Sigmoid colon (tissue), 7 donors: ENCODE results near the gene LRRC74A. TPM values are rescaled to one million over a fixed set of nuclear protein-coding genes. Genes with fewer than 3 reads are reported as not detected.

Experiments used
- DNase-seq: peaks from one replicate; pipeline ENCODE4 v3.0.0-alpha.2; 2019
- H3K27ac ChIP-seq, 4 donors: fragments of 200-600 bp; sonication (generic); one replicate each; pipeline ENCODE4 v1.5.1; 2016 to 2019; ENCODE audit warnings: mild to moderate bottlenecking in 1 of 4
- H3K27me3 ChIP-seq, 3 donors: fragments of 200-600 bp; sonication (generic); one replicate each; pipeline ENCODE4 v1.5.1; 2019; ENCODE audit warnings: mild to moderate bottlenecking in 1 of 3
- H3K36me3 ChIP-seq, 4 donors: fragments of 200-600 bp; sonication (generic); one replicate each; pipeline ENCODE4 v1.5.1; 2016 to 2019
- H3K4me1 ChIP-seq, 4 donors: fragments of 200-600 bp; sonication (generic); one replicate each; pipeline ENCODE4 v1.5.1; 2017 to 2019
- H3K4me3 ChIP-seq, 4 donors: fragments of 200-600 bp; sonication (generic); one replicate each; pipeline ENCODE4 v1.5.1; 2017 to 2019; ENCODE audit warnings: mild to moderate bottlenecking in 2 of 4, moderate library complexity in 1 of 4
- H3K9me3 ChIP-seq, 4 donors: fragments of 200-600 bp in 3 of 4; sonication (generic) in 3 of 4; one replicate each; pipeline versions ENCODE4 v1.5.1 to v1.6.1; 2013 to 2019
- CTCF ChIP-seq, 4 experiments: fragments of 450-650 bp in 3 of 4; fragments of 200-600 bp in 1 of 4; IDR thresholded peaks; one replicate each; pipeline ENCODE4 v1.5.1; 2016 to 2019; ENCODE audit warnings: antibody characterized with exemption in 4 of 4, mild to moderate bottlenecking in 3 of 4, moderate library complexity in 2 of 4
- EP300 ChIP-seq, 4 donors: sonication (generic); formaldehyde crosslinking; IDR thresholded peaks; one replicate each; pipeline ENCODE4 v1.6.1; 2017; ENCODE audit warnings: antibody characterized with exemption in 4 of 4
- POLR2A ChIP-seq, 2 donors: fragments of 450-650 bp; IDR thresholded peaks; one replicate each; pipeline ENCODE4 v1.6.1; 2016; ENCODE audit warnings: antibody characterized with exemption in 2 of 2, mild to moderate bottlenecking in 2 of 2, moderate library complexity in 2 of 2
- POLR2AphosphoS5 ChIP-seq, 4 donors: sonication (generic); formaldehyde crosslinking; IDR thresholded peaks; one replicate each; pipeline ENCODE4 v1.6.1; 2017; ENCODE audit warnings: antibody characterized with exemption in 4 of 4
- WGBS, 2 donors: extraction: QIAGEN DNeasy Blood & Tissue Kit; methylation state at CpG; one replicate each; pipeline ENCODE4 v1.1.7; 2013; 5-methylcytosine and 5-hydroxymethylcytosine counted together
- intact Hi-C: fragments of 100-400 bp; cut with DNase I; formaldehyde crosslinking; loops from one replicate; pipeline ENCODE4 v1.15.1; 2023
- polyA plus RNA-seq, 3 donors: library from polyadenylated mRNA; stranded (reverse); fragments of 200-250 nt; gene quantifications; one replicate each; pipeline ENCODE4 v1.2.3, GENCODE V29; 2013
- total RNA-seq, 4 donors: library from RNA; depleted of rRNA; stranded (reverse); fragments of >200 nt; gene quantifications; one replicate each; pipeline ENCODE4 v1.1.0, GENCODE V29; 2016
- donor health status: healthy with polysubstance abuse.
- donor health status: Bipolar disorder and iron deficiency.
- donor health status: healthy.

The LRRC74A gene
- total and polyA plus RNA-seq, 7 donors, result not detected

GRCh38 chr14:76811561-76811960 is 14.6 kb upstream of the LRRC74A start:
- TF ChIP-seq POLR2A (IDR thresholded peaks at IDR 0.05) (no peak), EP300 (IDR thresholded peaks at IDR 0.05) (no peak), POLR2AphosphoS5 (IDR thresholded peaks at IDR 0.05) (no peak), CTCF (IDR thresholded peaks at IDR 0.05) (no peak)
- H3K27me3 ChIP-seq, result no peaks in the 10 kb centered on the region
- H3K27ac ChIP-seq, result peak overlapping the region; percentile 76 to 88 (median 81)
- no peaks in the 10 kb centered on the region for H3K9me3 ChIP-seq
- peaks cover 4 to 28% (median 12%) of the 10 kb centered on the region in 4 donors for H3K36me3 ChIP-seq
- peak overlapping the region; percentile 70 to 93 (median 84) for H3K4me3 ChIP-seq
- peaks cover 0 to 25% (median 18%) of the 10 kb centered on the region in 4 donors for H3K4me1 ChIP-seq
- 29 to 56% methylated on average over 4 of the region's 4 CpGs for WGBS, 2 donors
- no peak for DNase-seq
- intact Hi-C loops, result no loop called here

- H3K27me3 ChIP-seq, result no peaks in the 10 kb centered on the region
- peak overlapping the region; percentile 76 to 88 (median 81) for H3K27ac ChIP-seq
- intact Hi-C loops, result no loop called here
- TF ChIP-seq EP300 (IDR thresholded peaks at IDR 0.05) (no peak), POLR2AphosphoS5 (IDR thresholded peaks at IDR 0.05) (no peak), POLR2A (IDR thresholded peaks at IDR 0.05) (no peak), CTCF (IDR thresholded peaks at IDR 0.05) (no peak)
- H3K36me3 ChIP-seq, result peaks cover 0 to 23% (median 7%) of the 10 kb centered on the region in 4 donors
- peak overlapping the region; percentile 70 to 93 (median 84) for H3K4me3 ChIP-seq
- 1% methylated on average over 20 of the region's 20 CpGs for WGBS, 2 donors
- no peak for DNase-seq
- H3K4me1 ChIP-seq, result peaks cover 0 to 25% (median 18%) of the 10 kb centered on the region in 4 donors
- H3K9me3 ChIP-seq, result no peaks in the 10 kb centered on the region
Measured at GRCh38 chr14:76812093-76812421, 14.2 kb upstream of the LRRC74A start.

- 3% methylated on average over 69 of the region's 69 CpGs for WGBS, 2 donors
- peak within 1 kb of the TSS; percentile 76 to 88 (median 81) for H3K27ac ChIP-seq
- H3K4me1 ChIP-seq, result peaks cover 0 to 25% (median 18%) of the 10 kb centered on the region in 4 donors
- peak; percentile 98 for DNase-seq
- no peaks in the 10 kb centered on the region for H3K27me3 ChIP-seq
- TF ChIP-seq POLR2A (IDR thresholded peaks at IDR 0.05) (peak in 1 of 2 donors; percentile 62), CTCF (IDR thresholded peaks at IDR 0.05) (no peak), EP300 (IDR thresholded peaks at IDR 0.05) (peak in 1 of 4 donors; percentile 66), POLR2AphosphoS5 (IDR thresholded peaks at IDR 0.05) (peak in 3 of 4 donors; percentile 87 to 89 (median 89))
- intact Hi-C loops, result no loop called here
- peaks cover 0 to 17% (median 2%) of the 10 kb centered on the region in 4 donors for H3K36me3 ChIP-seq
- H3K9me3 ChIP-seq, result no peaks in the 10 kb centered on the region
- peak within 1 kb of the TSS; percentile 70 to 93 (median 84) for H3K4me3 ChIP-seq
Measured at GRCh38 chr14:76812422-76813383, 13.5 kb upstream of the LRRC74A start, which contains the start of gene ANGEL1. Gene ANGEL1 (minus strand): TSS chr14:76812882. CDS start chr14:76812827, 55 bp downstream.

GRCh38 chr14:76814726-76815645 is 11.2 kb upstream of the LRRC74A start:
- H3K9me3 ChIP-seq, result no peaks in the 10 kb centered on the region
- intact Hi-C loops, result no loop called here
- WGBS, 2 donors, result 77 to 82% methylated on average over 7 of the region's 7 CpGs
- TF ChIP-seq POLR2AphosphoS5 (IDR thresholded peaks at IDR 0.05) (no peak), CTCF (IDR thresholded peaks at IDR 0.05) (no peak), POLR2A (IDR thresholded peaks at IDR 0.05) (no peak), EP300 (IDR thresholded peaks at IDR 0.05) (no peak)
- no peaks in the 10 kb centered on the region for H3K36me3 ChIP-seq
- peaks cover 0 to 5% (median 0%) of the 10 kb centered on the region in 3 donors for H3K27me3 ChIP-seq
- no peak overlapping the region for H3K4me3 ChIP-seq
- H3K4me1 ChIP-seq, result peaks cover 0 to 25% (median 18%) of the 10 kb centered on the region in 4 donors
- no peak overlapping the region for H3K27ac ChIP-seq
- DNase-seq, result no peak
